GM18519 (cell line): ENCODE measurements around the gene WBP2.

ENCODE experiments used
- ATAC-seq: cut with Tn5 transposase; IDR thresholded peaks from one replicate; pipeline ENCODE4 v1.9.1; 2021; ENCODE audit warnings: mild to moderate bottlenecking, moderate library complexity; ENCODE audit not compliant: unreplicated experiment, low FRiP score

The WBP2 gene

DNA sequence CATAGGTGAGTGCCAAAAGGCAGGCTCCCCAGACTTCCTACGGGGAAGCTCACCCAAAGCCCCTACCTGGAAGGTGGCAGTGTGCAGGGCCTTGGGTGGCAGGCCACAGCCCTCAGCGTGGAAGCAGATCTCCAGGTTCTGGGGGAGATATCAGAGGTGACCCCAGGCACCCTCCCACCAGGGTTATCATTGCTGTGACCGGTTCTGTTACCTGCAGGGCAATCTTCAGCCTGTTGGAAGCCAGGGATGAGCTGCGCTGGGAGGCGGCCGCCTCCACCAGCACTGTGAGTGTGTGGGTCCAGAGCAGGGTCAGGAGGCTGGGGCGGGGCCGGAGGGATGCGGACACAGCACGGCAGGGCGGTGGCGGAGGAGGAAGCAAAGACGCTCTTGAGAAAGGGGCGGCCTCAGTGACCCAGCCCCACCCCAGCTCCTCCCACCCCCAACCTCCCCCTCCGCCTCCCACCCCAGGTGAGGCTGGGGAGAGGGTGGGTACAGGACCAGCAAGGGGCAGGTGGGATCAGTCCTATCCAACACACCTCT, 24.0 kb downstream of the WBP2 start:
- ATAC-seq, result no peak

- no peak for ATAC-seq
These were observed 24.7 kb downstream of the WBP2 start for GRCh38 chr17:75830164-75831031.

GRCh38 chr17:75829747-75830146, 25.4 kb downstream of the WBP2 start:
- ATAC-seq, result no peak

GRCh38 chr17:75828741-75829140, 26.4 kb downstream of the WBP2 start:
- ATAC-seq, result no peak

DNA sequence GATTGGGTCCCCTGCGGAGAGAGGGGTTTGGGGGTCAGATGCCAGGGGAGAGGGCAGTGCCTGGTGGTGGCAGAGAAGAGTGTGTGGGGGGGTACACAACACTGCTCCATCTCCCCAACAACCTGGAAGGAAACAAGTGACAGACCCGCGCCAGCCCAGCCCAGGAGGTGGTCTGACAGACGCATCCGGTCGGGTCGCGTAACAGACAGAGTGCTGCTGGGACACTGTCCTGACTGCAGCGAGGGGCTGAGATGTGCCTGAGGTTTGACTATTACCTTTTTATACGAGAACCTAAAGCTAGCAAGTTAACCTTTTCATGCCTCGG, 27.1 kb downstream of the WBP2 start:
- no peak for ATAC-seq

GRCh38 chr17:75827308-75828075, 27.6 kb downstream of the WBP2 start:
- ATAC-seq, result no peak

- ATAC-seq, result no peak
These were observed 28.4 kb downstream of the WBP2 start for GRCh38 chr17:75826561-75827307.

DNA sequence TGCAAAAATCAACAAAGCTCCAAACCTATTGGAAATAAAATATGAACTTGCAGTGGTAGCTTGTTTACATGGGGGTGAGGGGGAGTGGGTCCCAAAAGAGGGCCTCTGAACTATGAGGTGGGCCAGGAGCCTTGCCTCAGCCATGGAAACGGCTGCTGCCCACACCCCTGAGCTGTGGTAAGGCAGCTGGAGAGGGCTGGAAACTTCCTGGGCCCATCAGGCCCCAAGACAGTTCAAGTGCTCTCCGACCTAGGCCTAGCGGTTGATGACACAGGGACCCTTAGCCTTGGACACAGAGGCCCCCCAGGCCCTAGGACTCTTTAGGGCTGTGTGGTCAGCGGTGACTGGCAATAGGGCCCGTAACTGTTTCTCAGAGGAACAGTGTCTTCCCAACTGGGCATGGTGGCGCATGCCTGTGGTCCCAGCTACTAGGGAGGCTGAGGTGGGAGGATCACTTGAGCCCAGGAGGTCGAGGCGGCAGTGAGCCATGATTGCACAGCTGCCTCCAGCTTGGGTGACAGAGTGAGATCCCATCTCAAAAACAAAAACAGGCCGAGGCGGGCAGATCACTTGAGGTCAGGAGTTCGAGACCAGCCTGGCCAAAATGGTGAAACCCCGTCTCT, 29.3 kb downstream of the WBP2 start:
- ATAC-seq, result no peak

GRCh38 chr17:75825149-75825552, 30.0 kb downstream of the WBP2 start:
- no peak for ATAC-seq

GRCh38 chr17:75824666-75825065, 30.5 kb downstream of the WBP2 start:
- no peak for ATAC-seq

DNA sequence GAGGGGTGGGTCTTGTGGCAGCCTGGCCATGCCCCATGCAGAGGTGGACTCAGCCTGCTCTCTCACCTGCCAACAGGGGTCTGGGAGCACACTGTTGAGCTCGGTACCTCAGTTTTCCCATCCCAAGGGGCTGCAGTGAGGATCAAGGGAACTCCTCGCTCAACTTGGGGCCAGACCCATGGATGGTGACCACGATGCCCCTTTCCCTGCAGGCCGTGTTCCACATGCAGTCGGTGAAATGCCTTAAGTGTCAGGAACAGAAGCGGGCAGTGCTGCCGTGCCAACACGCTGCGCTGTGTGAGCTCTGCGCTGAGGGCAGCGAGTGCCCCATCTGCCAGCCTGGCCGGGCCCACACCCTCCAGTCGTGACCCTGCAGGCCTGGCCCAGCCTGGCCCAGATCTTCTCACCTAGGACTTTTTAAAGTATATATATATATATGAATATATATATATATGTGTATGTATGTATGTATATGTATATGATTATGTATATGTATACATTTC, 31.0 kb downstream of the WBP2 start:
- no peak for ATAC-seq

GRCh38 chr17:75823257-75824041, 31.7 kb downstream of the WBP2 start:
- ATAC-seq, result no peak

- ATAC-seq, result no peak
These were observed 32.4 kb downstream of the WBP2 start for GRCh38 chr17:75822800-75823166.

DNA sequence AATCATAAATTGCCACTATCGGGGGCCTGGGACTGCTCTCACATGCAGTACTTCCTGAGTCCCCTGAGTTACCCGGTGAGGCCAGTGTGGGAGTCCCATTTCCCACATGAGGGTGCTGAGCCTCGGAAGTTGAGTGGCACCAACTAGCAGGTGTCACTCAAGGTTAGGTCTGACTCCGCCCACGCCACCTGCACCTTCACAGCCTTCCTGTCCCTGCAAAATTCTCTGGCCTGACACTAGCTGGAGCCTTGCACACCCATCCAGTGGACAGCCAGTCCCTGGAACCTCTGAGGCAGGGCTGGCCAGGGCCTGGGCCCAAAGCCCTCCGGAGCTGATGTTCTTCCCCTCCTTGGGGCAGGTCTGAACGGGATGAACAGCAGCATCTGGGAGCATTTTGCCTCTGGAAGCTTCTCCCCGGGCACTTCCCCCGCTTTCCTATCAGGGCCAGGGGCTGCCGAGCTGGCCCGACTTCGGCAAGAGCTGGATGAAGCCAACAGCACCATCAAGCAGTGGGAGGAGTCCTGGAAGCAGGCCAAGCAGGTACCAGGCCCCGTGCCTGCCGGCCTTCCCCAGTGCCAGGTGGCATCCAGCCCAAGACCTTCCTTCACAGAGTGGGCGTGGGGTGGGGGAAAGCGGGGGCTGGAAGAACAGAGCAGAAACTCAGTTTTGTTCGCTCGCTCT, 32.9 kb downstream of the WBP2 start:
- ATAC-seq, result no peak

DNA sequence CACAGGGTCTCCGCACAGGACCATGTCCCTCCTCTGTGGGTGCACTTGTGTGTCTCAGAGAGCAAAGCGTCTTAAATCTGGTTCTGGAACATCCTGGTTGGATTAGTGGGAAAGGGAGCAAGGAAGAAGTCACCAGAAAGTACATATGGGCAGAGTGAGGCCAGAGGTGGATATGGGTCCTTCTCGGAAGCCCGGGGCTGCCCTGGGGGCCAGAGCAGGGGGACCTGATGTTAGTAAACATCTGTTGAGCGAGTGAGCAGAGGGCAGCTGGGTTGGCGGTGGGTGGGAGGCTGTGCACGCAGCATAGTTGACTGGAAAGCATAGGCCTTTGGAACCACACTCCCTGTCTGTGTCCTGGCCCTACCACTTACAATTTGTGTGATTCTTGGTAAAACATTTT, 33.6 kb downstream of the WBP2 start:
- ATAC-seq, result no peak

- ATAC-seq, result no peak
These were observed 34.7 kb downstream of the WBP2 start for GRCh38 chr17:75820094-75821080.

DNA sequence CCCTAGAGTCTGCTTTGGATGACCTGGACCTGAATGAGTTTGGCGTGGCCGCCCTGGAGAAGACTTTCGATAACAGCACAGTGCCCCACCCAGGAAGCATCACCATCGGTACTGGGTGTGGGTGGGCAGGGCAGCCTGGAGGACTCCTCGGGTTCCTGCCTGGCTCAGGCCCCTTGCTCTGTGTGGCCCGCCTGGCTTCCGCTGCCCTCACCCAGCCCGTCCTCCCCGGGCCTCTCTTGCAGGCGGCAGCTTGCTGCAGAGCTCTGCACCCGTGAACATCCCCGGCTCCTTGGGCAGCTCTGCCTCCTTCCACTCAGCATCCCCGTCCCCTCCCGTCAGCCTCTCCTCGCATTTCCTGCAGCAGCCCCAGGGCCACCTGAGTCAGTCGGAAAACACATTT, 35.5 kb downstream of the WBP2 start:
- no peak for ATAC-seq

DNA sequence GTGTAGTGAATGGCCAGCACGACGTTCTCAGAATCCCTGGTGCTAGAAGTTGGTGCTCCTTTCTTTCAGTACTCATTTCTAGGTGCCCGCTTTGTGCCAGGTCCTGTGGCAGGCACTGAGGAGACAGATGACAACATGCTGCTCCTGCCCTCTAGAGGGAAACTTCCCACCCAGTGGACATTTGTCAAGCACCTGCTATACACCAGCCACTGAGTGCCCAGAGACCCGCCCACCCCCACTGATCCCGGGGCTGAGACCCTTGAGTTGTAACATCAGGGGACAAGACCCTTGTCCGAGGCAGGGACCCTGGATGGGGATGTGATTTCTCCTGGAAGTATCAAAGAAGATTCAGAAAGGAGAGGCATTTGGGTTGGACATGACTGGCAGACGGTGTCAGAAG, 36.0 kb downstream of the WBP2 start:
- ATAC-seq, result no peak
